Gastrocnemius medialis (tissue), 4 donors: ENCODE data around the gene SUPT4H1. TPM values are rescaled to one million over a fixed set of nuclear protein-coding genes. Genes with fewer than 3 reads are reported as not detected.

Experiments
- ATAC-seq, 2 donors: fragments of 150-250 bp; one replicate each; pipeline ENCODE4 v1.9.1; 2016
- DNase-seq, 2 donors: peaks; one replicate each; pipeline ENCODE4 v3.0.0-alpha.2; 2019
- H3K27ac ChIP-seq, 4 donors: fragments of 200-600 bp; sonication (generic); 1 replicate in 1 of 4; 2 replicates in 3 of 4; pipeline ENCODE4 v1.5.1; 2016 to 2018; ENCODE audit warnings: mild to moderate bottlenecking in 2 of 4, moderate library complexity in 1 of 4
- H3K27me3 ChIP-seq, 3 donors: fragments of 200-600 bp; sonication (generic) in 2 of 3; 1 replicate in 1 of 3; 2 replicates in 2 of 3; pipeline versions ENCODE4 v1.5.1 to v1.6.0; 2016 to 2019; ENCODE audit warnings: mild to moderate bottlenecking in 1 of 3, moderate library complexity in 1 of 3
- H3K36me3 ChIP-seq, 2 donors: fragments of 200-600 bp; sonication (generic) in 1 of 2; one replicate each; pipeline ENCODE4 v1.5.1; 2017 to 2018
- H3K4me1 ChIP-seq, 2 donors: fragments of 200-600 bp; sonication (generic) in 1 of 2; one replicate each; pipeline ENCODE4 v1.5.1; 2016 to 2017; ENCODE audit warnings: mild to moderate bottlenecking in 2 of 2
- H3K4me3 ChIP-seq, 4 donors: fragments of 200-600 bp; sonication (generic) in 3 of 4; 1 replicate in 1 of 4; 2 replicates in 3 of 4; pipeline ENCODE4 v1.5.1; 2016 to 2019; ENCODE audit warnings: mild to moderate bottlenecking in 2 of 4
- H3K9me3 ChIP-seq, 3 donors: fragments of 200-600 bp; sonication (generic) in 2 of 3; 1 replicate in 1 of 3; 2 replicates in 2 of 3; pipeline ENCODE4 v1.5.1; 2016 to 2019
- POLR2A ChIP-seq, 2 donors: fragments of 450-650 bp; IDR thresholded peaks; one replicate each; pipeline ENCODE4 v1.6.1; 2017; ENCODE audit warnings: antibody characterized with exemption in 2 of 2, mild to moderate bottlenecking in 2 of 2, moderate library complexity in 2 of 2
- in situ Hi-C, 4 donors: fragments of 200-750 bp; cut with MboI; loops; one replicate each; pipeline versions ENCODE4 v1.15.0 to v1.8.0; 2017; ENCODE audit warnings: low sequenced_read_pairs in 4 of 4
- intact Hi-C: fragments of 100-400 bp; cut with DNase I; formaldehyde crosslinking; loops from one replicate; pipeline ENCODE4 v1.15.1; 2023; ENCODE audit warnings: low total_unique reads
- microRNA counts, 2 donors: library from miRNA; unstranded; fragments of <30 nt; microRNA quantifications; one replicate each; lab custom pipeline; 2016
- microRNA-seq, 2 donors: library from miRNA; unstranded; fragments of <30 nt; microRNA quantifications; one replicate each; pipeline ENCODE4, GENCODE V29; 2016; ENCODE audit warnings: borderline replicate concordance in 2 of 2
- total RNA-seq, 4 donors: library from RNA; depleted of rRNA; stranded (reverse); fragments of >200 nt; gene quantifications; one replicate each; pipeline versions ENCODE4 v1.1.0 to v1.2.3, GENCODE V29; 2016
- TF ChIP-seq, protein P1 (sequence below), 5 experiments: fragments of 450-650 bp in 3 of 5; fragments of 200-600 bp in 2 of 5; sonication (generic) in 2 of 5; IDR thresholded peaks in 4 of 5; conservative IDR thresholded peaks in 1 of 5; 1 replicate in 4 of 5; 2 replicates in 1 of 5; pipeline ENCODE4 v1.5.1; 2016 to 2019; ENCODE audit warnings: antibody characterized with exemption in 5 of 5, mild to moderate bottlenecking in 3 of 5, moderate library complexity in 3 of 5

The SUPT4H1 gene
- total RNA-seq, 4 donors from 2014 or later: 39.6 to 49.0 (median 41.1) TPM

DNA sequence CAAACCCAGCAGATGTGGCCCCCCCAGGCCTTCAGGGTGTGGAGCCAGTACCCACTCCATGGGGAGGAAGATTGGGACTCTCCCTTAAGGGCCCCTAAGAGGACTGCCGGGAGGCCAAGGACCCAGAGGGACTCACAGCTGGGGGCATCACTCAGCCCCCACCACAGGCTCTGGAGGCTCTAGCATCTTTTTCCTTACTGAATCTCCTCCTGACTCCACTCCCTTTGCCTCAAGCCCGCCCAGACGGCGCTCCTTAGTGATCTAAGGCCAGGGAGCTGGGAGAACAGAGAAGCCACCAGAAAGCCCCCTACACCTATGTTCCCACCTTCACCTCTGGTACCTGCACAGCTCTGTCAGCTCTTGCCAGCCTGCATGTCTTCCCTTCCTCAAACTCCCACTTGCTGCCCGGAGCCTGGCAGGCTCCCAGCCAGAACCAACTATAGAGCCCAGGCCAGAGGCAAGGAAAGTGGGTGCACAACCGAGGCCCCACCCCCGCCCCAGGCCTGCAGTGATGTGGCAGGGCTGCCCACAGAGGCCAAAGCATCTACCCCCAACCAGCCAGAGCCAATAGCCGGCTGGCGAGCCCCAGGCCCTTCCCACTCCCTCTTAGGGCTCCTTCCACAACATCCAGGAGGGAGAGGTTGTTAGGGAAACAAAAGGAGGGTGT, 48.9 kb downstream of the SUPT4H1 start:
- TF ChIP-seq, protein P1, sequence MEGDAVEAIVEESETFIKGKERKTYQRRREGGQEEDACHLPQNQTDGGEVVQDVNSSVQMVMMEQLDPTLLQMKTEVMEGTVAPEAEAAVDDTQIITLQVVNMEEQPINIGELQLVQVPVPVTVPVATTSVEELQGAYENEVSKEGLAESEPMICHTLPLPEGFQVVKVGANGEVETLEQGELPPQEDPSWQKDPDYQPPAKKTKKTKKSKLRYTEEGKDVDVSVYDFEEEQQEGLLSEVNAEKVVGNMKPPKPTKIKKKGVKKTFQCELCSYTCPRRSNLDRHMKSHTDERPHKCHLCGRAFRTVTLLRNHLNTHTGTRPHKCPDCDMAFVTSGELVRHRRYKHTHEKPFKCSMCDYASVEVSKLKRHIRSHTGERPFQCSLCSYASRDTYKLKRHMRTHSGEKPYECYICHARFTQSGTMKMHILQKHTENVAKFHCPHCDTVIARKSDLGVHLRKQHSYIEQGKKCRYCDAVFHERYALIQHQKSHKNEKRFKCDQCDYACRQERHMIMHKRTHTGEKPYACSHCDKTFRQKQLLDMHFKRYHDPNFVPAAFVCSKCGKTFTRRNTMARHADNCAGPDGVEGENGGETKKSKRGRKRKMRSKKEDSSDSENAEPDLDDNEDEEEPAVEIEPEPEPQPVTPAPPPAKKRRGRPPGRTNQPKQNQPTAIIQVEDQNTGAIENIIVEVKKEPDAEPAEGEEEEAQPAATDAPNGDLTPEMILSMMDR (IDR thresholded peaks at IDR 0.05 in 4 of 5, conservative IDR thresholded peaks at IDR 0.05 in 1 of 5): no peak
- no peak for TF ChIP-seq POLR2A (IDR thresholded peaks at IDR 0.05)
- no peaks in the 10 kb centered on the region for H3K27me3 ChIP-seq
- no peak overlapping the region for H3K27ac ChIP-seq
- DNase-seq (no peak), ATAC-seq (no peak)
- no peak overlapping the region for H3K4me3 ChIP-seq
- intact Hi-C loops (no loop called here), in situ Hi-C loops (loop anchor here in 1 of 4 donors (25.0 kb wide), 1 partner anchor 109 kb away; the partner anchor contains the start of gene RNF43)
- H3K36me3 ChIP-seq: no peaks in the 10 kb centered on the region
- no peaks in the 10 kb centered on the region for H3K9me3 ChIP-seq
- H3K4me1 ChIP-seq: no peaks in the 10 kb centered on the region

DNA sequence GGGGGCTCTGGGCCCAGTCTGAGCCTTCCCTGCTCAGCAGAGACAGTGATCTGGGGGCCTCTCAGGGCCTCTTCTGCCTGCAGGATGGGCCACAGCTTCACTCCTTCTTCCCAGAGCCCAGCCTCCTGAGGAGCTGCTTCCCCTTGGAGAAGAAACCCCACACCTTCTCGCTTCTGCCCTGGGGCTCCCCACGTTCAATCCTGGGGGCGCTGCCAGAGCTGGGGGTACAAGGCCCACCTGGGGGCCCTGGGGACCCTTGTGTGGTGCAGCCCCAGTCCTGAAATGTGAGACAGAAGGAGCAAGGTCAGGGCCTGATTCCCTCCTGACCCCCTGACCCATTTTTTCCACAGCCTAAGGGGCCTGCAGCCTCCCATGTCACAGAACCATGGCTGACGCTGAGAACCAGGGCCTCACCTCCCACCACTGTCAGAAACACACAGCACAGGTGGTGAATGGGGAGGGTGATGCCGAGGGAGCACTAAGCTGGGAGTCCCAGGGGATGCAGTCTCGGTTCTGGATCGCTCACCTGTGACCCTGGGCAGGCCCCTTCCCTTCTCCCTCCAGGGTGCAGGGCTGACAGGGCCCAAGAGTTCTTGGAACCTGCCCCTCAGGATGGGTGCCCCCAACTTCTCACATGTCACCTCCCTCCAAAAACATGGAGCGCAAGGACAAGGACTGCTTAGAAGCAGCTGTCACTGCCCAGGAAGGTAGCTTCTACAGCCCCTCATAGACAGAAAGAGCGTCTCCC, 49.7 kb downstream of the SUPT4H1 start:
- no peak for DNase-seq
- in situ Hi-C loops: loop anchor here in 1 of 4 donors (25.0 kb wide), 1 partner anchor 110 kb away; the partner anchor contains the start of gene RNF43

DNA sequence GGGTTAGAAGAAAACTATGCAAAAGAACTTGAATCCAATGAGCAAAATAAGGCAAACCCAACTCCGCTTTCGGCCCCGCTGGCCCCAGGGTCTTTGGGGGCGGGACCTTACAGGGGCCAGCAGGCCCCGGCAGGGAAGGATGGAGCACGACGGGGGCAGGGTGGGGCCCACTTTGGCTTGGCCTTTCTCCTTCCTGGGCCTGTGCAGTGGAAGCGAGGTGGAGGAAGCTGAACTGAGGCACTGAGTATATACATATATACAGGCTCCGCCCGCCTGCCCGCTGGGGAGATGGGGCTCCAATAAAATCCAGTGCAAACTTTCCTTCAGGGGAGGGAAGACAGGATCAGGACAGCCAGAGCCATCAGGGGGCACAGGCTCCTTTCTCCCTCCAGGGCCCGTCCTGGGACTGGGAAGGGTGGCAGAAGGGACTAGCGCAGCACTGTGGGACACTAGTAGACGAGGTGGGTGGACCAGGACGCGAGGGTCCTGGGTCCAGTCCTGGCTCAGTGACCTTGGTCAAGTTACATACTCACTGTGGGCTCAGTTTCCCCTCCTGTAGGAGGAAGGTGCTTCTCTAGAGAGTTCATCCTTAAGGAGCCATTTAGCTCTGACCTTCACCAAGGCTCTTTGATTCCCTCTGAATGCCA, 50.4 kb downstream of the SUPT4H1 start:
- ATAC-seq (no peak), DNase-seq (no peak)
- in situ Hi-C loops: loop anchor here in 1 of 4 donors (25.0 kb wide), 1 partner anchor 111 kb away; the partner anchor contains the start of gene RNF43
- Histone ChIP-seq H3K9me3 (no peaks in the 10 kb centered on the region), H3K36me3 (no peaks in the 10 kb centered on the region), H3K27ac (no peak overlapping the region), H3K4me3 (no peak overlapping the region), H3K4me1 (no peaks in the 10 kb centered on the region), H3K27me3 (no peaks in the 10 kb centered on the region)
- TF ChIP-seq POLR2A (IDR thresholded peaks at IDR 0.05): no peak
- TF ChIP-seq, protein P1 (IDR thresholded peaks at IDR 0.05 in 4 of 5, conservative IDR thresholded peaks at IDR 0.05 in 1 of 5): no peak
- intact Hi-C loops: no loop called here

More for the DNA sequence above, 49.7 kb downstream of the SUPT4H1 start:
- Histone ChIP-seq H3K27ac (no peak overlapping the region), H3K9me3 (no peaks in the 10 kb centered on the region), H3K4me3 (no peak overlapping the region), H3K36me3 (no peaks in the 10 kb centered on the region), H3K4me1 (no peaks in the 10 kb centered on the region), H3K27me3 (no peaks in the 10 kb centered on the region)
- ATAC-seq: no peak
- intact Hi-C loops: no loop called here
- TF ChIP-seq POLR2A (IDR thresholded peaks at IDR 0.05): no peak
- TF ChIP-seq, protein P1 (IDR thresholded peaks at IDR 0.05 in 4 of 5, conservative IDR thresholded peaks at IDR 0.05 in 1 of 5): no peak

DNA sequence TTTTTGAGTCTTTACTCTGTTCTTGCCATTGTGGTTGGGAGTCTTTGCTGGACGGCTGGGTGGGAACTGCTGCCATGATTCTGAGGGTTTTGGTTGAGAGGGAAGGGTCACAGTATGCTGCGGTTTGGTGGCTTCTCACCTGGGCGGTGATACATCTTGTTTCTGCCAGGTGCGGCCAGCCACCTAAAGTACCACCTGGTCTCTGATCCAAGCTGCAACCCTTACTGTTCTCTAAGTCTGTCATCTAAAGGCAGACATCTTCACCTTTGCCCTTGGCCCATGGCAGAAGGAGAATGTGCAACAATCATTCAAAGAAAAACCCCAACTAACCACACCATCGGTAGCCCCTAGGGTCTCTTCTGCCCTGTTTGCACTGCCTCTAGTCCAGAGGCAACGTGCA, 51.7 kb downstream of the SUPT4H1 start:
- in situ Hi-C loops: loop anchor here in 1 of 4 donors (25.0 kb wide), 1 partner anchor 112 kb away; the partner anchor contains the start of gene RNF43
- DNase-seq (no peak), ATAC-seq (no peak)
- Histone ChIP-seq H3K9me3 (no peaks in the 10 kb centered on the region), H3K4me3 (no peak overlapping the region), H3K27me3 (no peaks in the 10 kb centered on the region), H3K4me1 (no peaks in the 10 kb centered on the region), H3K36me3 (no peaks in the 10 kb centered on the region), H3K27ac (no peak overlapping the region)
- intact Hi-C loops: no loop called here
- no peak for TF ChIP-seq POLR2A (IDR thresholded peaks at IDR 0.05)
- TF ChIP-seq, protein P1 (IDR thresholded peaks at IDR 0.05 in 4 of 5, conservative IDR thresholded peaks at IDR 0.05 in 1 of 5): no peak

MicroRNAs within 50 kb of the gene (microRNA counts, 767-probe panel; counts per million panel counts)
- microRNA hsa-miR-142-3p (lab: Ali Mortazavi, UCI) (356 to 6,704 counts per million in 2 donors), microRNA hsa-miR-142-5p (lab: Ali Mortazavi, UCI) (356 to 448 counts per million in 2 donors)

Small RNA genes lying within 50 kb of the gene (microRNA-seq; reads per million reads assigned to microRNA genes)
- 0 reads per million in 2 donors for gene MIR4736

Other genes starting within 250 kb of the SUPT4H1 start
- not detected for gene OR4D1, start 203.8 kb downstream of the SUPT4H1 start, total RNA-seq
- gene OR4D2, start 185.2 kb downstream of the SUPT4H1 start, total RNA-seq: not detected
- not detected for gene EPX, start 159.5 kb downstream of the SUPT4H1 start, total RNA-seq
- gene MKS1, start 132.9 kb downstream of the SUPT4H1 start, total RNA-seq: 1 to 10 TPM; 2.2 to 6.7 (median 2.8) TPM
- not detected for gene LPO, start 113.6 kb downstream of the SUPT4H1 start, total RNA-seq
- gene MPO, start 71.3 kb downstream of the SUPT4H1 start, total RNA-seq: under 1 TPM in 3 of 4 donors, not detected in 1; 0.18 to 0.32 (median 0.31) TPM
- gene TSPOAP1, start 23.4 kb downstream of the SUPT4H1 start, total RNA-seq: 1 to 10 TPM in 2 of 4 donors, under 1 TPM in 2; 0.72 to 1.6 (median 1.0) TPM
- under 1 TPM in 1 of 4 donors, not detected in 3; 0.20 TPM for gene RNF43, start 65.3 kb upstream of the SUPT4H1 start, total RNA-seq
- not detected for gene HSF5, start 136.2 kb upstream of the SUPT4H1 start, total RNA-seq
- 10 to 100 TPM in 3 of 4 donors, 1 to 10 TPM in 1; 7.9 to 16.1 (median 11.1) TPM for gene MTMR4, start 162.4 kb upstream of the SUPT4H1 start, total RNA-seq